Measurements from ENCODE around the gene CC2D2B.

CC2D2B gene

DNA sequence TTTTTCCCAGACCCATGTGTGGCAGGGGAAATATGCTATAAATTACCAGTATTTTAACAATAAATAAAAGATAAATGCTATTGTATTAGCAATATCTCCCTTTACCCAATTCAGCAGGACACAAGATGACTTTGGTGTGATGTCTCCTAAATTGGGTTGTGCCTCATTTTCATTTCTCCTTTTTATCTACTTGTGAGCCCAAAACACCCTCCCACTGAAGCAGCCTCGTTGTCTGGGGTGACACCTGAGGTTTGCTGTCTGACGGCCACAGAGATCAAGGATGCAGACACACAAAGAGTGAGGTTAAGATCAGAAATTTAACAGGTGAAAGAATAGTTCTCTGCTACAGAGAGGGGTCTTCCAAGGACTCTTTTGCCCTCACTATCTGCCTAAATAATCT lies 27.1 kb upstream of the CC2D2B start:
- Histone ChIP-seq H3K36me3 (ENCODE audit: control insufficient read depth, low read length) (peaks cover 3% of the 10 kb centered on the region), H3K4me3 (ENCODE audit: low read length) (no peak overlapping the region), H3K9me3 (ENCODE audit: control insufficient read depth, insufficient read depth, low read length) (no peaks in the 10 kb centered on the region), H3K9me2 (replicated peaks; ENCODE audit: control insufficient read depth, low read length) (no peaks in the 10 kb centered on the region), H3K27ac (ENCODE audit: low read depth, low read length) (no peak overlapping the region), H3K4me1 (ENCODE audit: control insufficient read depth, low read length) (peaks cover 6% of the 10 kb centered on the region), H3K79me2 (ENCODE audit: control insufficient read depth, low read length) (no peaks in the 10 kb centered on the region), H3K4me2 (ENCODE audit: low read length) (no peak overlapping the region), H4K20me1 (ENCODE audit: control insufficient read depth, insufficient read depth, low read depth, low read length) (no peaks in the 10 kb centered on the region), H3F3A (ENCODE audit: control insufficient read depth, insufficient read depth) (peaks cover 2% of the 10 kb centered on the region; the same call in 1 of the 2 replicates), H3K27me3 (ENCODE audit: control insufficient read depth, low read length) (no peaks in the 10 kb centered on the region)
- TF ChIP-seq EZH2phosphoT487 (IDR thresholded peaks at IDR 0.05; ENCODE audit: borderline replicate concordance, low read length) = no peak
- TF ChIP-seq, protein P1, sequence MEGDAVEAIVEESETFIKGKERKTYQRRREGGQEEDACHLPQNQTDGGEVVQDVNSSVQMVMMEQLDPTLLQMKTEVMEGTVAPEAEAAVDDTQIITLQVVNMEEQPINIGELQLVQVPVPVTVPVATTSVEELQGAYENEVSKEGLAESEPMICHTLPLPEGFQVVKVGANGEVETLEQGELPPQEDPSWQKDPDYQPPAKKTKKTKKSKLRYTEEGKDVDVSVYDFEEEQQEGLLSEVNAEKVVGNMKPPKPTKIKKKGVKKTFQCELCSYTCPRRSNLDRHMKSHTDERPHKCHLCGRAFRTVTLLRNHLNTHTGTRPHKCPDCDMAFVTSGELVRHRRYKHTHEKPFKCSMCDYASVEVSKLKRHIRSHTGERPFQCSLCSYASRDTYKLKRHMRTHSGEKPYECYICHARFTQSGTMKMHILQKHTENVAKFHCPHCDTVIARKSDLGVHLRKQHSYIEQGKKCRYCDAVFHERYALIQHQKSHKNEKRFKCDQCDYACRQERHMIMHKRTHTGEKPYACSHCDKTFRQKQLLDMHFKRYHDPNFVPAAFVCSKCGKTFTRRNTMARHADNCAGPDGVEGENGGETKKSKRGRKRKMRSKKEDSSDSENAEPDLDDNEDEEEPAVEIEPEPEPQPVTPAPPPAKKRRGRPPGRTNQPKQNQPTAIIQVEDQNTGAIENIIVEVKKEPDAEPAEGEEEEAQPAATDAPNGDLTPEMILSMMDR (IDR thresholded peaks at IDR 0.05; ENCODE audit: low read depth, low read length, poor library complexity, severe bottlenecking) = no peak

DNA sequence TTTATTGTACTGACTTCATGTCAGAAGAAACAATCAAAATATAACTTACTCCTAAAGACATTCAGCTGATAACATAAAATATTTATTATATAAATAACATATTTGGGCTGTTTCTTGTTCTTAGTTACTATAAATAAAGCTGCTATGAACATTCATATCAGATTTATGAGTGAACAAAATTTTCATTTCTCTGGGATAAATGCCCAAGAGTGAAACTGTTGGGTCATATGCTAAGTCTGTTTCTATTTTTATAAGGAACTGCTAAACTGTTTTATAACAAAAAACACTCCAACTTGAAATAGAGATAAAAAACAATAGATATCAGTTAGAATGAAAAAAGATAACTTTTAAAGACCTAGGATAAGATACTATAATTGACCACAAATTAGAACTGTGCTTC lies 26.5 kb upstream of the CC2D2B start:
- no peaks in the 10 kb centered on the region for H3K27me3 ChIP-seq (ENCODE audit: control insufficient read depth, low read length)
- peaks cover 2% of the 10 kb centered on the region for H3K36me3 ChIP-seq (ENCODE audit: control insufficient read depth, low read length)
- no peak overlapping the region for H3K4me3 ChIP-seq (ENCODE audit: low read length)
- no peaks in the 10 kb centered on the region for H3K9me2 ChIP-seq (replicated peaks; ENCODE audit: control insufficient read depth, low read length)
- no peak for TF ChIP-seq EZH2phosphoT487 (IDR thresholded peaks at IDR 0.05; ENCODE audit: borderline replicate concordance, low read length)
- TF ChIP-seq, protein P1 (IDR thresholded peaks at IDR 0.05; ENCODE audit: low read depth, low read length, poor library complexity, severe bottlenecking) = no peak
- no peaks in the 10 kb centered on the region for H3K79me2 ChIP-seq (ENCODE audit: control insufficient read depth, low read length)
- H3K4me2 ChIP-seq (ENCODE audit: low read length) = no peak overlapping the region
- H3K27ac ChIP-seq (ENCODE audit: low read depth, low read length) = no peak overlapping the region
- H4K20me1 ChIP-seq (ENCODE audit: control insufficient read depth, insufficient read depth, low read depth, low read length) = no peaks in the 10 kb centered on the region
- no peaks in the 10 kb centered on the region for H3K9me3 ChIP-seq (ENCODE audit: control insufficient read depth, insufficient read depth, low read length)
- peaks cover 6% of the 10 kb centered on the region for H3K4me1 ChIP-seq (ENCODE audit: control insufficient read depth, low read length)
- peaks cover 2% of the 10 kb centered on the region; the same call in 1 of the 2 replicates for H3F3A ChIP-seq (ENCODE audit: control insufficient read depth, insufficient read depth)

DNA sequence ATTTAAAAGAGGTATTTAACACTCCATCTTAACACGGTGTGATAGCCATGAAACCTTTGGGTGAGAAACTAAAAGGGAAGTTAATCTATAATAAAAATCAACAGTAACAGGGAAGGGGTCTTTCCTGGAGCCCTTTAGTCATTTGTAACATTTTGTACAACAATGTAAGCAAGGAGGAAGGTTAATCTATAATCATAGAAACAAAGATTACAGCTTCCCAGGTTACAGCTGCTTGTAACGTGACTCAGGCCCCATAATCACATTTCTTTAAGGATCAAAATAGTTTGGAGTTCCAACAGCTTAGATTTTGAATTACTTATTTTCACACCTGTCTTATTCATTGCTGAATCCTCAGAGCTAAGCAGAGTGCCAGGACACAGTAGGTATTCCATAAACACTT lies 17.9 kb upstream of the CC2D2B start:
- H3K27ac ChIP-seq (ENCODE audit: low read depth, low read length) = no peak overlapping the region
- H4K20me1 ChIP-seq (ENCODE audit: control insufficient read depth, insufficient read depth, low read depth, low read length) = no peaks in the 10 kb centered on the region
- no peaks in the 10 kb centered on the region for H3K27me3 ChIP-seq (ENCODE audit: control insufficient read depth, low read length)
- H3K4me2 ChIP-seq (ENCODE audit: low read length) = no peak overlapping the region
- H3K79me2 ChIP-seq (ENCODE audit: control insufficient read depth, low read length) = no peaks in the 10 kb centered on the region
- H3K36me3 ChIP-seq (ENCODE audit: control insufficient read depth, low read length) = peaks cover 4% of the 10 kb centered on the region; the same call in 1 of the 2 replicates
- H3K9me2 ChIP-seq (replicated peaks; ENCODE audit: control insufficient read depth, low read length) = no peaks in the 10 kb centered on the region
- H3F3A ChIP-seq (ENCODE audit: control insufficient read depth, insufficient read depth) = no peaks in the 10 kb centered on the region
- no peak overlapping the region for H3K4me3 ChIP-seq (ENCODE audit: low read length)
- TF ChIP-seq, protein P1 (IDR thresholded peaks at IDR 0.05; ENCODE audit: low read depth, low read length, poor library complexity, severe bottlenecking) = no peak
- no peak for TF ChIP-seq EZH2phosphoT487 (IDR thresholded peaks at IDR 0.05; ENCODE audit: borderline replicate concordance, low read length)
- H3K9me3 ChIP-seq (ENCODE audit: control insufficient read depth, insufficient read depth, low read length) = no peaks in the 10 kb centered on the region
- no peaks in the 10 kb centered on the region for H3K4me1 ChIP-seq (ENCODE audit: control insufficient read depth, low read length)

Data from DOHH2 (cell line).